ENCODE data around the gene FBXW8. TPM values are rescaled to one million over a fixed set of nuclear protein-coding genes. Genes with fewer than 3 reads are reported as not detected.
A peak's percentile ranks its signal among the peaks of the same experiment; 100 is the strongest.

The FBXW8 gene
- 10 to 100 TPM in 7 of 8 experiments, 1 to 10 TPM in 1; 8.1 to 18.7 (median 12.2) TPM for total RNA-seq

GRCh38 chr12:116910645-116911451, at the start of gene FBXW8:
TSS of gene FBXW8 (plus strand) at chr12:116910950. CDS start at chr12:116911038, 88 bp downstream.
- in situ Hi-C loops (cut with MboI; ENCODE audit: low pct_unique_long_range_greater_than_20kb in 2 of 9, low sequenced_read_pairs in 9 of 9, unreplicated experiment in 9 of 9) = no loop called here
- Histone ChIP-seq H3K4me3 (peak within 1 kb of the TSS; percentile 70 to 94 (median 91)), H3K27ac (peak within 1 kb of the TSS; percentile 89 to 97), H3K4me1 (replicated peaks in 1 of 2) (peaks cover 0 to 5% of the 10 kb centered on the region in 2 donors)
- whole genome bisulfite sequencing, 10 experiments = 0 to 4% (median 0%) methylated on average over 1 to 21 of the region's 82 CpGs; no CpG with 5 or more reads in 2 of the 10 experiments
- ATAC-seq (replicated peaks in 6 of 8) = peak; percentile 92 to 97 (median 96)

GRCh38 chr12:116861320-116861719, 49.4 kb upstream of the FBXW8 start:
- ATAC-seq (replicated peaks in 6 of 8) = peak; percentile 26 to 69 (median 54)
- Histone ChIP-seq H3K4me1 (replicated peaks in 1 of 2) (peaks cover 41 to 43% of the 10 kb centered on the region in 2 donors), H3K27ac (peak overlapping the region; percentile 20 to 29), H3K4me3 (no peak overlapping the region)
- in situ Hi-C loops (cut with MboI; ENCODE audit: low pct_unique_long_range_greater_than_20kb in 2 of 9, low sequenced_read_pairs in 9 of 9, unreplicated experiment in 9 of 9) = no loop called here
- 0 to 35% (median 19%) methylated on average over 1 to 6 of the region's 12 CpGs; no CpG with 5 or more reads in 4 of the 10 experiments for WGBS, 10 experiments

- in situ Hi-C loops (cut with MboI; ENCODE audit: low pct_unique_long_range_greater_than_20kb in 2 of 9, low sequenced_read_pairs in 9 of 9, unreplicated experiment in 9 of 9) = no loop called here
- peaks cover 41 to 43% of the 10 kb centered on the region in 2 donors for H3K4me1 ChIP-seq (replicated peaks in 1 of 2)
- ATAC-seq (replicated peaks in 6 of 8) = no peak
- no peak overlapping the region for H3K4me3 ChIP-seq
- WGBS, 10 experiments = 42 to 100% (median 93%) methylated on average over 1 to 4 of the region's 4 CpGs; no CpG with 5 or more reads in 1 of the 10 experiments
- H3K27ac ChIP-seq = no peak overlapping the region
Measured at GRCh38 chr12:116862167-116862566, 48.6 kb upstream of the FBXW8 start.

- Histone ChIP-seq H3K27ac (no peak overlapping the region), H3K4me3 (no peak overlapping the region), H3K4me1 (replicated peaks in 1 of 2) (peaks cover 34 to 35% of the 10 kb centered on the region in 2 donors)
- in situ Hi-C loops (cut with MboI; ENCODE audit: low pct_unique_long_range_greater_than_20kb in 2 of 9, low sequenced_read_pairs in 9 of 9, unreplicated experiment in 9 of 9) = no loop called here
- 0 to 90% (median 52%) methylated on average over 1 to 4 of the region's 6 CpGs; no CpG with 5 or more reads in 4 of the 10 experiments for WGBS, 10 experiments
- peak; percentile 15 to 73 (median 32) for ATAC-seq (replicated peaks in 6 of 8)
Measured at GRCh38 chr12:116863275-116863767, 47.4 kb upstream of the FBXW8 start.

GRCh38 chr12:116864371-116865160, 46.2 kb upstream of the FBXW8 start:
- H3K4me1 ChIP-seq (replicated peaks in 1 of 2) = peaks cover 22 to 23% of the 10 kb centered on the region in 2 donors
- 0 to 100% (median 61%) methylated on average over 1 to 13 of the region's 13 CpGs for WGBS, 10 experiments
- no peak overlapping the region for H3K27ac ChIP-seq
- no peak overlapping the region for H3K4me3 ChIP-seq
- in situ Hi-C loops (cut with MboI; ENCODE audit: low pct_unique_long_range_greater_than_20kb in 2 of 9, low sequenced_read_pairs in 9 of 9, unreplicated experiment in 9 of 9) = no loop called here
- ATAC-seq (replicated peaks in 6 of 8) = peak in 1 of 8 experiments; percentile 59

- no peak for ATAC-seq (replicated peaks in 6 of 8)
Measured at GRCh38 chr12:116867523-116867922, 43.2 kb upstream of the FBXW8 start.

GRCh38 chr12:116870306-116870705, 40.4 kb upstream of the FBXW8 start:
- WGBS, 10 experiments = 70 to 100% (median 80%) methylated on average over 1 to 4 of the region's 4 CpGs; no CpG with 5 or more reads in 7 of the 10 experiments
- in situ Hi-C loops (cut with MboI; ENCODE audit: low pct_unique_long_range_greater_than_20kb in 2 of 9, low sequenced_read_pairs in 9 of 9, unreplicated experiment in 9 of 9) = no loop called here
- ATAC-seq (replicated peaks in 6 of 8) = no peak
- Histone ChIP-seq H3K27ac (no peak overlapping the region), H3K4me1 (replicated peaks in 1 of 2) (no peaks in the 10 kb centered on the region), H3K4me3 (no peak overlapping the region)

More at GRCh38 chr12:116867523-116867922, 43.2 kb upstream of the FBXW8 start:
- H3K27ac ChIP-seq = no peak overlapping the region
- H3K4me3 ChIP-seq = no peak overlapping the region
- H3K4me1 ChIP-seq (replicated peaks in 1 of 2) = no peaks in the 10 kb centered on the region
- in situ Hi-C loops (cut with MboI; ENCODE audit: low pct_unique_long_range_greater_than_20kb in 2 of 9, low sequenced_read_pairs in 9 of 9, unreplicated experiment in 9 of 9) = no loop called here
- 57 to 100% (median 74%) methylated on average over 1 to 2 of the region's 2 CpGs; no CpG with 5 or more reads in 1 of the 10 experiments for WGBS, 10 experiments

- in situ Hi-C loops (cut with MboI; ENCODE audit: low pct_unique_long_range_greater_than_20kb in 2 of 9, low sequenced_read_pairs in 9 of 9, unreplicated experiment in 9 of 9) = no loop called here
- ATAC-seq (replicated peaks in 6 of 8) = no peak
- H3K4me1 ChIP-seq (replicated peaks in 1 of 2) = peaks cover 19 to 23% of the 10 kb centered on the region in 2 donors
- no peak overlapping the region for H3K27ac ChIP-seq
- WGBS, 10 experiments = 50 to 90% (median 76%) methylated on average over 1 to 2 of the region's 4 CpGs; no CpG with 5 or more reads in 2 of the 10 experiments
- H3K4me3 ChIP-seq = no peak overlapping the region
Measured at GRCh38 chr12:116874324-116874995, 36.3 kb upstream of the FBXW8 start.

GRCh38 chr12:116876151-116876869, 34.4 kb upstream of the FBXW8 start:
- H3K27ac ChIP-seq = no peak overlapping the region
- peak in 7 of 8 experiments; percentile 6 to 46 (median 39) for ATAC-seq (replicated peaks in 6 of 8)

GRCh38 chr12:116878567-116879508, 31.9 kb upstream of the FBXW8 start:
- Histone ChIP-seq H3K4me3 (peak overlapping the region; percentile 43 to 58 (median 58)), H3K4me1 (replicated peaks in 1 of 2) (peaks cover 22 to 35% of the 10 kb centered on the region in 2 donors), H3K27ac (no peak overlapping the region)
- in situ Hi-C loops (cut with MboI; ENCODE audit: low pct_unique_long_range_greater_than_20kb in 2 of 9, low sequenced_read_pairs in 9 of 9, unreplicated experiment in 9 of 9) = loop anchor here in 4 of 9 experiments (25.0 kb wide), 2 partner anchors 92 to 167 kb away; no protein-coding TSS in a partner anchor
- WGBS, 10 experiments = 0 to 10% (median 3%) methylated on average over 5 to 15 of the region's 55 CpGs
- ATAC-seq (replicated peaks in 6 of 8) = peak; percentile 6 to 50 (median 16)

More at GRCh38 chr12:116876151-116876869, 34.4 kb upstream of the FBXW8 start:
- in situ Hi-C loops (cut with MboI; ENCODE audit: low pct_unique_long_range_greater_than_20kb in 2 of 9, low sequenced_read_pairs in 9 of 9, unreplicated experiment in 9 of 9) = loop anchor here in 4 of 9 experiments (25.0 kb wide), 2 partner anchors 89 to 164 kb away; no protein-coding TSS in a partner anchor
- 4 to 8% (median 7%) methylated on average over 3 to 5 of the region's 19 CpGs; no CpG with 5 or more reads in 6 of the 10 experiments for WGBS, 10 experiments
- Histone ChIP-seq H3K4me3 (peak overlapping the region in 3 of 5 donors; percentile 0 to 14 (median 13)), H3K4me1 (replicated peaks in 1 of 2) (peaks cover 19 to 29% of the 10 kb centered on the region in 2 donors)
